Keratinocyte (primary cell): Measurements from ENCODE around the gene TBC1D3B. TPM values are rescaled to one million over a fixed set of nuclear protein-coding genes. Genes with fewer than 3 reads are reported as not detected.

ENCODE experiments used
- DNase-seq: peaks from one replicate; pipeline ENCODE4 v3.0.0-alpha.2; 2011; ENCODE audit warnings: low read depth, missing footprints, low spot score
- FAIRE-seq: peaks from 2 replicates; lab custom pipeline; 2011; peaks lifted over from hg19 to GRCh38; lab: Jason Lieb, UNC
- H2AFZ ChIP-seq: 2 replicates; pipeline ENCODE4 v1.6.0; 2012; ENCODE audit warnings: low read length, control low read depth, inconsistent platforms; ENCODE audit not compliant: control insufficient read depth
- H3K27ac ChIP-seq: 2 replicates; pipeline ENCODE4 v1.5.1; 2011; ENCODE audit warnings: low read length; ENCODE audit not compliant: control insufficient read depth, insufficient read depth
- H3K27me3 ChIP-seq: 3 replicates; pipeline ENCODE4 v1.6.0; 2011; ENCODE audit warnings: low read length; ENCODE audit not compliant: control insufficient read depth, insufficient read depth; ENCODE audit errors: extremely low read depth
- H3K36me3 ChIP-seq, 2 experiments: 2 replicates in 1 of 2; 3 replicates in 1 of 2; pipeline ENCODE4 v1.5.1; 2011; ENCODE audit warnings: low read length in 2 of 2, mild to moderate bottlenecking in 1 of 2; ENCODE audit not compliant: control insufficient read depth in 2 of 2, insufficient read depth in 2 of 2; ENCODE audit errors: extremely low read depth in 1 of 2
- H3K4me1 ChIP-seq: 3 replicates; pipeline ENCODE4 v1.5.1; 2011; ENCODE audit warnings: low read length; ENCODE audit not compliant: control insufficient read depth, insufficient read depth; ENCODE audit errors: extremely low read depth
- H3K4me2 ChIP-seq: 3 replicates; pipeline ENCODE4 v1.6.0; 2011; ENCODE audit warnings: low read depth, low read length; ENCODE audit not compliant: control insufficient read depth, insufficient read depth; ENCODE audit errors: extremely low read depth
- H3K4me3 ChIP-seq, 3 experiments: fragments of 200-600 bp in 1 of 3; sonication (generic) in 1 of 3; 2 replicates in 2 of 3; 3 replicates in 1 of 3; pipeline ENCODE4 v1.5.1; 2011 to 2016; ENCODE audit warnings: low read length in 3 of 3, mild to moderate bottlenecking in 3 of 3, control low read depth in 2 of 3, inconsistent platforms in 1 of 3, low read depth in 1 of 3, mixed read lengths in 1 of 3, mixed run types in 1 of 3, moderate library complexity in 1 of 3; ENCODE audit not compliant: control insufficient read depth in 2 of 3, insufficient read depth in 2 of 3; ENCODE audit errors: extremely low read depth in 1 of 3
- H3K79me2 ChIP-seq: 2 replicates; pipeline ENCODE4 v1.6.0; 2012; ENCODE audit warnings: low read length; ENCODE audit not compliant: control insufficient read depth, insufficient read depth
- H3K9ac ChIP-seq: 3 replicates; pipeline ENCODE4 v1.6.0; 2011; ENCODE audit warnings: low read length; ENCODE audit not compliant: control insufficient read depth, insufficient read depth; ENCODE audit errors: extremely low read depth
- H3K9me1 ChIP-seq: 3 replicates; pipeline ENCODE4 v1.6.0; 2011; ENCODE audit warnings: low read length; ENCODE audit not compliant: control insufficient read depth, insufficient read depth; ENCODE audit errors: extremely low read depth
- H3K9me3 ChIP-seq: 2 replicates; pipeline ENCODE4 v1.5.1; 2012; ENCODE audit warnings: low read depth, low read length; ENCODE audit not compliant: control insufficient read depth
- H4K20me1 ChIP-seq: 3 replicates; pipeline ENCODE4 v1.6.0; 2011; ENCODE audit warnings: low read length; ENCODE audit not compliant: control insufficient read depth, insufficient read depth; ENCODE audit errors: extremely low read depth
- CTCF ChIP-seq, 3 experiments: IDR thresholded peaks in 1 of 3; conservative IDR thresholded peaks in 1 of 3; optimal IDR thresholded peaks in 1 of 3; 2 replicates in 2 of 3; 3 replicates in 1 of 3; pipeline versions ENCODE3 to v1.5.1; 2011; ENCODE audit warnings: low read length in 3 of 3, mild to moderate bottlenecking in 3 of 3, moderate library complexity in 2 of 3, control low read depth in 1 of 3, inconsistent platforms in 1 of 3; ENCODE audit not compliant: insufficient read depth in 2 of 3; ENCODE audit errors: extremely low read depth in 1 of 3
- EZH2 ChIP-seq: IDR thresholded peaks from one replicate; pipeline ENCODE4 v1.6.1; 2012; ENCODE audit warnings: inconsistent platforms, mild to moderate bottlenecking, low read length, moderate library complexity
- dilution Hi-C: fragments of 300-500 bp; cut with MboI; formaldehyde crosslinking; loops from one replicate; pipeline ENCODE4 v1.7.0; 2020; ENCODE audit warnings: low sequenced_read_pairs; ENCODE audit not compliant: extremely low pct_ligation_motif_present
- polyA plus RNA-seq, 5 experiments: library from polyadenylated mRNA; depleted of rRNA in 3 of 5; stranded (reverse) in 3 of 5; stranded (forward) in 1 of 5; unstranded in 1 of 5; fragments of >200 nt; gene quantifications; 1 replicate in 1 of 5; 2 replicates in 3 of 5; 3 replicates in 1 of 5; pipeline versions ENCODE4 v1.2.1 to v1.2.3, GENCODE V29; 2011 to 2012; ENCODE audit warnings: missing spikeins in 2 of 5, low read depth in 1 of 5, low replicate concordance in 1 of 5

The TBC1D3B gene
- polyA plus RNA-seq, 1 donor (not counting 4 experiments of a cell fraction or from before 2014, with no cell fraction given): 0.71 TPM

GRCh38 chr17:36147601-36148000, 28.8 kb downstream of the TBC1D3B start:
- Histone ChIP-seq H3K9me3 (no peaks in the 10 kb centered on the region), H3K36me3 (no peaks in the 10 kb centered on the region), H2AFZ (no peak overlapping the region), H3K27me3 (no peaks in the 10 kb centered on the region), H3K27ac (no peak overlapping the region), H3K4me3 (no peak overlapping the region), H3K9ac (no peak overlapping the region), H3K79me2 (no peaks in the 10 kb centered on the region), H4K20me1 (no peaks in the 10 kb centered on the region), H3K4me1 (no peaks in the 10 kb centered on the region), H3K4me2 (no peak overlapping the region), H3K9me1 (no peaks in the 10 kb centered on the region)
- no peak for TF ChIP-seq EZH2
- TF ChIP-seq CTCF (optimal IDR thresholded peaks at IDR 0.05 in 1 of 3, IDR thresholded peaks at IDR 0.05 in 1 of 3, conservative IDR thresholded peaks at IDR 0.05 in 1 of 3; ENCODE audit: extremely low read depth in 1 of 3, insufficient read depth in 2 of 3, low read length in 3 of 3): no peak
- FAIRE-seq (no peak), DNase-seq (no peak)
- dilution Hi-C loops: loop anchor here (25.0 kb wide), 1 partner anchor 160 kb away; the partner anchor contains the start of genes CCL14 and CCL16

- Histone ChIP-seq H3K9me3 (no peaks in the 10 kb centered on the region), H3K4me3 (no peak overlapping the region), H3K4me1 (no peaks in the 10 kb centered on the region), H3K27ac (no peak overlapping the region), H4K20me1 (no peaks in the 10 kb centered on the region), H3K9me1 (no peaks in the 10 kb centered on the region), H3K9ac (no peak overlapping the region), H3K79me2 (no peaks in the 10 kb centered on the region), H3K36me3 (no peaks in the 10 kb centered on the region), H3K4me2 (no peak overlapping the region), H3K27me3 (no peaks in the 10 kb centered on the region), H2AFZ (no peak overlapping the region)
- no peak for TF ChIP-seq CTCF (optimal IDR thresholded peaks at IDR 0.05 in 1 of 3, IDR thresholded peaks at IDR 0.05 in 1 of 3, conservative IDR thresholded peaks at IDR 0.05 in 1 of 3; ENCODE audit: extremely low read depth in 1 of 3, insufficient read depth in 2 of 3, low read length in 3 of 3)
- FAIRE-seq: no peak
- DNase-seq: no peak
- dilution Hi-C loops: loop anchor here (25.0 kb wide), 1 partner anchor 158 kb away; the partner anchor contains the start of genes CCL14 and CCL16
These were observed 31.3 kb downstream of the TBC1D3B start for GRCh38 chr17:36144981-36145729.
